K562 (cell line): ENCODE measurements around the gene ACTN4. TPM values are rescaled to one million over a fixed set of nuclear protein-coding genes. Genes with fewer than 3 reads are reported as not detected.

ENCODE experiments used
- AFF1 ChIP-seq, 2 experiments: fragments of 450-650 bp; IDR thresholded peaks; 2 replicates each; pipeline ENCODE4 v1.6.1; 2018; ENCODE audit warnings: mild to moderate bottlenecking in 2 of 2, low read depth in 1 of 2; ENCODE audit not compliant: partially characterized antibody in 2 of 2
- ARHGAP35 ChIP-seq: fragments of 450-650 bp; IDR thresholded peaks from 2 replicates; pipeline ENCODE4 v1.6.1; 2018; ENCODE audit not compliant: partially characterized antibody
- ATF1 ChIP-seq, 2 experiments: fragments of 450-650 bp in 1 of 2; IDR thresholded peaks; 2 replicates each; pipeline ENCODE4 v1.6.1; 2016; ENCODE audit warnings: missing compliant biosample characterization in 1 of 2, missing genetic modification characterization in 1 of 2
- CBFA2T3 ChIP-seq: fragments of 450-650 bp; IDR thresholded peaks from 2 replicates; pipeline ENCODE4 v1.6.1; 2017
- CHD2 ChIP-seq: IDR thresholded peaks from 2 replicates; pipeline ENCODE4 v1.6.1; 2011; ENCODE audit warnings: low read depth, low read length
- CREB1 ChIP-seq, 2 experiments: sonication (generic) in 1 of 2; formaldehyde crosslinking in 1 of 2; IDR thresholded peaks; 2 replicates each; pipeline versions ENCODE4 v1.6.1 to v1.8.0; 2012 to 2022; ENCODE audit warnings: inconsistent platforms in 1 of 2, mild to moderate bottlenecking in 1 of 2, missing genetic modification reagents in 1 of 2, moderate library complexity in 1 of 2
- EGR1 ChIP-seq: fragments of 450-650 bp; conservative IDR thresholded peaks from 2 replicates; pipeline ENCODE4 v1.6.1; 2017; ENCODE audit warnings: mild to moderate bottlenecking
- ELF1 ChIP-seq: fragments of 200-800 bp; sonication (Bioruptor generic); IDR thresholded peaks from 2 replicates; pipeline ENCODE4 v1.6.1; 2016; ENCODE audit warnings: missing genetic modification characterization, missing compliant biosample characterization
- MEF2D ChIP-seq: conservative IDR thresholded peaks from 2 replicates; pipeline ENCODE4 v1.6.1; 2016; ENCODE audit warnings: low read depth, missing genetic modification characterization, missing compliant biosample characterization
- MNT ChIP-seq, 2 experiments: fragments of 450-650 bp; conservative IDR thresholded peaks; 2 replicates each; pipeline ENCODE4 v1.6.1; 2017; ENCODE audit warnings: mild to moderate bottlenecking in 2 of 2, moderate library complexity in 2 of 2
- NELFE ChIP-seq: IDR thresholded peaks from 2 replicates; pipeline ENCODE4 v1.6.1; 2011; ENCODE audit warnings: mild to moderate bottlenecking; ENCODE audit not compliant: insufficient read depth, insufficient read length
- NFIC ChIP-seq: fragments of 450-650 bp; IDR thresholded peaks from 2 replicates; pipeline ENCODE4 v1.6.1; 2017; ENCODE audit warnings: mild to moderate bottlenecking, inconsistent platforms
- POU5F1 ChIP-seq: fragments of 150-350 bp; IDR thresholded peaks from 2 replicates; pipeline ENCODE4 v1.6.1; 2014; ENCODE audit warnings: borderline replicate concordance, low read length, low read depth, mild to moderate bottlenecking; ENCODE audit not compliant: partially characterized antibody
- PRPF4 ChIP-seq: fragments of 200-400 bp; formaldehyde crosslinking; IDR thresholded peaks from one replicate; pipeline ENCODE4 v1.6.1; 2017; ENCODE audit warnings: low read length, low read depth, mild to moderate bottlenecking; ENCODE audit not compliant: insufficient read depth, poor library complexity, severe bottlenecking
- SMARCA4 ChIP-seq: fragments of 450-650 bp; IDR thresholded peaks from 2 replicates; pipeline ENCODE4 v1.6.1; 2016
- SMARCA5 ChIP-seq: fragments of 450-650 bp; IDR thresholded peaks from 2 replicates; pipeline ENCODE4 v1.6.1; 2016
- SMARCB1 ChIP-seq: IDR thresholded peaks from 2 replicates; pipeline ENCODE4 v1.6.1; 2011; ENCODE audit warnings: improper control_type of control experiment, low read depth; ENCODE audit not compliant: insufficient read length
- SMARCE1 ChIP-seq: fragments of 450-650 bp; IDR thresholded peaks from 2 replicates; pipeline ENCODE4 v1.7.1; 2016; ENCODE audit warnings: mild to moderate bottlenecking
- SREBF2 ChIP-seq: sonication (generic); formaldehyde crosslinking; IDR thresholded peaks from 2 replicates; pipeline ENCODE4 v1.4.0; 2020; ENCODE audit warnings: mild to moderate bottlenecking, missing genetic modification reagents
- STAT5B ChIP-seq: fragments of 250-450 bp; sonication (Bioruptor Pico); IDR thresholded peaks from 2 replicates; pipeline ENCODE4 v1.8.0; 2021; ENCODE audit warnings: mild to moderate bottlenecking, inconsistent platforms
- TFAP4 ChIP-seq: sonication (generic); formaldehyde crosslinking; IDR thresholded peaks from 2 replicates; pipeline ENCODE4 v1.8.0; 2022; ENCODE audit warnings: missing genetic modification reagents, mild to moderate bottlenecking, moderate library complexity, borderline replicate concordance
- ZNF140 ChIP-seq: fragments of 250-450 bp; sonication (Bioruptor Pico); IDR thresholded peaks from 2 replicates; pipeline ENCODE4 v1.8.0; 2021; ENCODE audit warnings: moderate library complexity, mild to moderate bottlenecking, inconsistent platforms
- ZNF354B ChIP-seq: fragments of 250-450 bp; sonication (Bioruptor Pico); IDR thresholded peaks from 2 replicates; pipeline ENCODE4 v1.4.0; 2020
- polyA plus RNA-seq, 8 experiments: library from polyadenylated mRNA; depleted of rRNA in 4 of 8; stranded (reverse) in 5 of 8; unstranded in 3 of 8; fragments of >200 nt; fragmentation: Nextera tagmentation in 2 of 8; fragmentation: Illumina TruSeq in 1 of 8; extraction: Ambion mirVana in 2 of 8; extraction: Trizol in 1 of 8; gene quantifications; 2 replicates each; pipeline versions ENCODE4 v1.2.1 to v1.2.3, GENCODE V29; 2011 to 2014; ENCODE audit warnings: inconsistent platforms in 1 of 8, missing spikeins in 1 of 8
- total RNA-seq, 7 experiments: library from RNA; depleted of rRNA in 6 of 7; stranded (reverse); fragments of >200 nt in 6 of 7; fragmentation: Illumina TruSeq in 2 of 7; extraction: Trizol in 2 of 7; gene quantifications; 2 replicates each; pipeline versions ENCODE4 v1.2.1 to v1.2.3, GENCODE V29; 2011 to 2021; ENCODE audit warnings: low replicate concordance in 1 of 7

Gene ACTN4
- total and polyA plus RNA-seq, 9 of the 15 experiments (the other 6 are each of a cell fraction or from before 2014, with no cell fraction given) = 3.1 to 385 (median 125) TPM

GRCh38 chr19:38648769-38649304 is 1.4 kb downstream of the ACTN4 start (continued):
- TF ChIP-seq MEF2D (tag) (no peak), AFF1 (IDR thresholded peaks at IDR 0.05; ENCODE audit: low read depth in 1 of 2, partially characterized antibody in 2 of 2) (peak; percentile 10 to 60), CBFA2T3 (no peak), ATF1 (CRISPR knock-in tag; IDR thresholded peaks at IDR 0.05) (no peak), ATF1 (tag; IDR thresholded peaks at IDR 0.05) (no peak), ZNF140 (CRISPR knock-in tag) (no peak), ZNF354B (no peak), CREB1 (IDR thresholded peaks at IDR 0.05) (no peak), CREB1 (CRISPR knock-in tag; IDR thresholded peaks at IDR 0.05) (no peak), MNT (conservative IDR thresholded peaks at IDR 0.05) (peak in 1 of 2 experiments; percentile 21; a peak in 1 of 4 replicates), SMARCA4 (peak; percentile 48), EGR1 (no peak), ELF1 (tag) (peak; percentile 21; the same call in 1 of the 2 replicates), ARHGAP35 (peak; percentile 12), SREBF2 (no peak), SMARCA5 (0 out of 2 replicates have a peak, but pooled peaks have one; percentile 13), NELFE (no peak), CHD2 (no peak), SMARCE1 (0 out of 2 replicates have a peak, but pooled peaks have one; percentile 34), POU5F1 (no peak), STAT5B (CRISPR knock-in tag) (no peak), NFIC (no peak), PRPF4 (no peak), TFAP4 (CRISPR knock-in tag) (no peak), SMARCB1 (no peak)
